ENCODE measurements around the gene DSC2. TPM values are rescaled to one million over a fixed set of nuclear protein-coding genes. Genes with fewer than 3 reads are reported as not detected.

Gene DSC2
- total and polyA plus RNA-seq, 2 donors (not counting 3 experiments of a cell fraction or from before 2014, with no cell fraction given) = under 0.01 TPM; not detected in 1

DNA sequence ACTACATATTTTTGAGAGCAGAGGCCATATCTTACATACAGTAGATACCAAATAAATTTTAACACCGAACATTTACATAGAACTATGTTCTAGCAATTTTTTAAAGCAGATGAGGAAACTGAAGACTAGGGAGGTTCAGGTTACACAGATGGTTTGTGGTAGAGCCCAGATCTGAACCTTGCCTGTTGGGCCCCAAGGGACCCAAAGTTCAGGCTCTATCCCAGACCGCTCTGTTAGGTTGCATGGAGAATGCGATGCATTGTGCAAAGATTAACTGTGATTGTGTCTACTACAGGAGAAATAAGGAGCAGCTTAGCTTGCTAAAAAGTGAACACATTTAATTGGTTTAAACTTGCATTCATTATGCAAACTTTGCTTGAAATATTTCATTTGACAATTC is 43.3 kb downstream of the DSC2 start:
- TF ChIP-seq FOS (IDR thresholded peaks at IDR 0.05; ENCODE audit: borderline replicate concordance, insufficient read depth, low read length) = no peak
- TF ChIP-seq, protein P1, sequence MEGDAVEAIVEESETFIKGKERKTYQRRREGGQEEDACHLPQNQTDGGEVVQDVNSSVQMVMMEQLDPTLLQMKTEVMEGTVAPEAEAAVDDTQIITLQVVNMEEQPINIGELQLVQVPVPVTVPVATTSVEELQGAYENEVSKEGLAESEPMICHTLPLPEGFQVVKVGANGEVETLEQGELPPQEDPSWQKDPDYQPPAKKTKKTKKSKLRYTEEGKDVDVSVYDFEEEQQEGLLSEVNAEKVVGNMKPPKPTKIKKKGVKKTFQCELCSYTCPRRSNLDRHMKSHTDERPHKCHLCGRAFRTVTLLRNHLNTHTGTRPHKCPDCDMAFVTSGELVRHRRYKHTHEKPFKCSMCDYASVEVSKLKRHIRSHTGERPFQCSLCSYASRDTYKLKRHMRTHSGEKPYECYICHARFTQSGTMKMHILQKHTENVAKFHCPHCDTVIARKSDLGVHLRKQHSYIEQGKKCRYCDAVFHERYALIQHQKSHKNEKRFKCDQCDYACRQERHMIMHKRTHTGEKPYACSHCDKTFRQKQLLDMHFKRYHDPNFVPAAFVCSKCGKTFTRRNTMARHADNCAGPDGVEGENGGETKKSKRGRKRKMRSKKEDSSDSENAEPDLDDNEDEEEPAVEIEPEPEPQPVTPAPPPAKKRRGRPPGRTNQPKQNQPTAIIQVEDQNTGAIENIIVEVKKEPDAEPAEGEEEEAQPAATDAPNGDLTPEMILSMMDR (IDR thresholded peaks at IDR 0.05; ENCODE audit: extremely low read depth in 1 of 2, insufficient read depth in 1 of 2, low read depth in 1 of 2, low read length in 2 of 2) = no peak
- no peak for TF ChIP-seq POLR2AphosphoS5 (IDR thresholded peaks at IDR 0.05; ENCODE audit: insufficient read depth, low read depth, low read length)
- no peak for TF ChIP-seq JUN (IDR thresholded peaks at IDR 0.05; ENCODE audit: borderline replicate concordance, insufficient read depth, insufficient read length, low read depth)
- no peak overlapping the region for H3K27ac ChIP-seq (ENCODE audit: insufficient read depth, low read depth, low read length)
- H3K79me2 ChIP-seq (ENCODE audit: control insufficient read depth, insufficient read depth, low read length) = no peaks in the 10 kb centered on the region
- dilution Hi-C loops (cut with MboI; ENCODE audit: extremely low pct_ligation_motif_present, low sequenced_read_pairs) (no loop called here), intact Hi-C loops (cut with micrococcal nuclease) (no loop called here)
- H3K9ac ChIP-seq (replicated peaks; ENCODE audit: extremely low read depth, insufficient read depth, low read length) = no peak overlapping the region
- POLR2A ChIA-PET = no interaction called here
- no peaks in the 10 kb centered on the region for H4K20me1 ChIP-seq (replicated peaks; ENCODE audit: control insufficient read depth, extremely low read depth, insufficient read depth, low read length)
- no peaks in the 10 kb centered on the region for H3K36me3 ChIP-seq (ENCODE audit: control insufficient read depth in 2 of 2, extremely low read depth in 1 of 2, insufficient read depth in 2 of 2, low read length in 2 of 2)
- no TSS peak for BruUV-seq (replicated peaks)
- H3K4me1 ChIP-seq (ENCODE audit: control insufficient read depth, extremely low read depth, insufficient read depth, low read length) = no peaks in the 10 kb centered on the region
- H3K9me3 ChIP-seq (replicated peaks; ENCODE audit: control insufficient read depth, insufficient read depth, low read length) = no peaks in the 10 kb centered on the region
- FAIRE-seq (no peak), DNase-seq (ENCODE audit: low read depth, low spot score) (no peak)
- no peaks in the 10 kb centered on the region for H3K9me1 ChIP-seq (replicated peaks; ENCODE audit: control insufficient read depth, extremely low read depth, insufficient read depth, low read length)
- CTCF ChIA-PET = no interaction called here
- H3K4me2 ChIP-seq (ENCODE audit: insufficient read depth, low read length) = no peak overlapping the region
- no peak overlapping the region for H2AFZ ChIP-seq (ENCODE audit: low read depth, low read length)
- no peak overlapping the region for H3K4me3 ChIP-seq (replicated peaks in 1 of 3; ENCODE audit: insufficient read depth in 1 of 3, low read depth in 1 of 3, low read length in 3 of 3)
- H3K27me3 ChIP-seq (ENCODE audit: control insufficient read depth in 2 of 2, insufficient read depth in 2 of 2, low read length in 2 of 2) = no peaks in the 10 kb centered on the region

- no peak overlapping the region for H3K9ac ChIP-seq (replicated peaks; ENCODE audit: extremely low read depth, insufficient read depth, low read length)
- H3K4me3 ChIP-seq (replicated peaks in 1 of 3; ENCODE audit: insufficient read depth in 1 of 3, low read depth in 1 of 3, low read length in 3 of 3) = no peak overlapping the region
- dilution Hi-C loops (cut with MboI; ENCODE audit: extremely low pct_ligation_motif_present, low sequenced_read_pairs) = no loop called here
- no peak for DNase-seq (ENCODE audit: low read depth, low spot score)
- no peaks in the 10 kb centered on the region for H3K36me3 ChIP-seq (ENCODE audit: control insufficient read depth in 2 of 2, extremely low read depth in 1 of 2, insufficient read depth in 2 of 2, low read length in 2 of 2)
- H3K9me1 ChIP-seq (replicated peaks; ENCODE audit: control insufficient read depth, extremely low read depth, insufficient read depth, low read length) = no peaks in the 10 kb centered on the region
- POLR2A ChIA-PET = no interaction called here
- no peak for FAIRE-seq
- no peaks in the 10 kb centered on the region for H4K20me1 ChIP-seq (replicated peaks; ENCODE audit: control insufficient read depth, extremely low read depth, insufficient read depth, low read length)
- BruUV-seq (replicated peaks) = no TSS peak
- CTCF ChIA-PET = no interaction called here
- intact Hi-C loops (cut with micrococcal nuclease) = no loop called here
- no peak overlapping the region for H3K27ac ChIP-seq (ENCODE audit: insufficient read depth, low read depth, low read length)
- H2AFZ ChIP-seq (ENCODE audit: low read depth, low read length) = no peak overlapping the region
- H3K79me2 ChIP-seq (ENCODE audit: control insufficient read depth, insufficient read depth, low read length) = no peaks in the 10 kb centered on the region
- H3K27me3 ChIP-seq (ENCODE audit: control insufficient read depth in 2 of 2, insufficient read depth in 2 of 2, low read length in 2 of 2) = no peaks in the 10 kb centered on the region
- no peaks in the 10 kb centered on the region for H3K4me1 ChIP-seq (ENCODE audit: control insufficient read depth, extremely low read depth, insufficient read depth, low read length)
- H3K9me3 ChIP-seq (replicated peaks; ENCODE audit: control insufficient read depth, insufficient read depth, low read length) = no peaks in the 10 kb centered on the region
- no peak overlapping the region for H3K4me2 ChIP-seq (ENCODE audit: insufficient read depth, low read length)
- TF ChIP-seq POLR2A (IDR thresholded peaks at IDR 0.05; ENCODE audit: low read depth, low read length) = no peak
- TF ChIP-seq MYC (IDR thresholded peaks at IDR 0.05; ENCODE audit: low read depth, low read length) = no peak
- TF ChIP-seq EZH2 (IDR thresholded peaks at IDR 0.05; ENCODE audit: borderline replicate concordance, low read depth, low read length, severe bottlenecking) = no peak
- no peak for TF ChIP-seq FOS (IDR thresholded peaks at IDR 0.05; ENCODE audit: borderline replicate concordance, insufficient read depth, low read length)
- TF ChIP-seq, protein P2, sequence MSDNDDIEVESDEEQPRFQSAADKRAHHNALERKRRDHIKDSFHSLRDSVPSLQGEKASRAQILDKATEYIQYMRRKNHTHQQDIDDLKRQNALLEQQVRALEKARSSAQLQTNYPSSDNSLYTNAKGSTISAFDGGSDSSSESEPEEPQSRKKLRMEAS (IDR thresholded peaks at IDR 0.05; ENCODE audit: insufficient read depth, insufficient read length) = no peak
- TF ChIP-seq, protein P1 (IDR thresholded peaks at IDR 0.05; ENCODE audit: extremely low read depth in 1 of 2, insufficient read depth in 1 of 2, low read depth in 1 of 2, low read length in 2 of 2) = no peak
- no peak for TF ChIP-seq GATA2 (IDR thresholded peaks at IDR 0.05; ENCODE audit: insufficient read depth, insufficient read length, low read depth, low read length)
- no peak for TF ChIP-seq JUN (IDR thresholded peaks at IDR 0.05; ENCODE audit: borderline replicate concordance, insufficient read depth, insufficient read length, low read depth)
- TF ChIP-seq POLR2AphosphoS5 (IDR thresholded peaks at IDR 0.05; ENCODE audit: insufficient read depth, low read depth, low read length) = no peak
Observed at GRCh38 chr18:31057917-31058316, 44.3 kb downstream of the DSC2 start.
